ENCODE data around the gene GABARAP. TPM values are rescaled to one million over a fixed set of nuclear protein-coding genes. Genes with fewer than 3 reads are reported as not detected.
A peak's percentile ranks its signal among the peaks of the same experiment; 100 is the strongest.

The GABARAP gene
- total RNA-seq: 100 to 1,000 TPM; 256 to 277 (median 276) TPM
- total RNA-seq (2013): 184 TPM

DNA sequence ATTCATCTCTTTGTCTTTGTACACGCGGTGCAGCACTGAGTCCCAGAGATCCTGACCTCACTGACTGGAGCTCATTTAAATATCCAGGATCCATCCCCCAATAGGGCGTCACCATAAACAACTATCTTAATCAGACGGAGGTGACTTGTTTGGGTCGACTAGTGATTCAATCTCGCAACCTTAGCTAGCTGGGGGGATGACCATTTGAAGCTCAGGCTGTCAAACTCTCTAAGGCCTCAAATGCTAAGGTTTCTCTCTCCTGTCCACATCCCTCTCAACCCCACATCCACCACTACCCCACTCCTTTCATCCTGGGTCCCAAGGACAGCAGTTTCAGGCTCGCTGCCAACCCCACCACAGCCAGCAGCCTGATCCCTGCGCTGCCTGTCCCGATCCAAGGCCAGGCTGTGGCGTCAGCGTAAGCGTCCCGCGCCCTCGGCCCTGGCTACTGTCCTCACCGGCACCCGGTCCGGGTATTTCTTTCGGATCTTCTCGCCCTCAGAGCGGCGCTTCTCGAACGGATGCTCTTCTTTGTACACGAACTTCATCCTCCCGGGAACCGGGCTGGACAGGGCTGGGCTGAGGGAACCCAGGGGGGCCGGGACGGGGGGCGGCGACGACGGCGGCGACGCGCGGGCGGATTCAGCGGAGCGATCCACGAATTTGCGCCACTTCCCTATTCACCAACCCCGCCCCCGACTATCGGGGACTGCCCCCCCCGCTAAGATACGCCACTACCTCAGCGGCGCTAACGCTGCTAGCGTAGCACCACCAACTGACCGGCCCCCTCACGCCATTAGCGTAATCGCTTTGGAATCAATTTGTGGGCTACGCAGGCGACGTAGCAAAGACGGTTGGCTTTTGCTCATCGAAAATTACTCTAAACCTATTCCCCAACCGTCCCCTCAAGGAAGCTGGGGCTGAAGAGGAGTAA, at the start of gene GABARAP:
GABARAP (minus strand) TSS at position 667 of the 934 bp plus-strand sequence; CDS start at position 548, 119 bp downstream.
- Histone ChIP-seq H3K36me3 (ENCODE audit: control insufficient read depth, insufficient read depth, low read length) (peaks cover 33% of the 10 kb centered on the region), H3K27me3 (ENCODE audit: control insufficient read depth, insufficient read depth, low read length) (no peaks in the 10 kb centered on the region), H3K27ac (ENCODE audit: low read length) (peak within 1 kb of the TSS; percentile 83), H3K4me1 (ENCODE audit: control insufficient read depth, insufficient read depth, low read length) (peaks cover 37% of the 10 kb centered on the region), H3K4me3 (ENCODE audit: low read length) (peak within 1 kb of the TSS; percentile 89), H3K9me3 (ENCODE audit: control insufficient read depth, insufficient read depth, low read length) (no peaks in the 10 kb centered on the region)
- intact Hi-C loops (cut with micrococcal nuclease): loop anchor here (2.0 kb wide), 1 partner anchor 65 kb away; the partner anchor contains the start of gene EIF5A
- DNase-seq: peak; percentile 93 to 96
- peak within 1 kb of the TSS; percentile 95 for H3K4me3 Mint-ChIP-seq
- TF ChIP-seq, protein P1, sequence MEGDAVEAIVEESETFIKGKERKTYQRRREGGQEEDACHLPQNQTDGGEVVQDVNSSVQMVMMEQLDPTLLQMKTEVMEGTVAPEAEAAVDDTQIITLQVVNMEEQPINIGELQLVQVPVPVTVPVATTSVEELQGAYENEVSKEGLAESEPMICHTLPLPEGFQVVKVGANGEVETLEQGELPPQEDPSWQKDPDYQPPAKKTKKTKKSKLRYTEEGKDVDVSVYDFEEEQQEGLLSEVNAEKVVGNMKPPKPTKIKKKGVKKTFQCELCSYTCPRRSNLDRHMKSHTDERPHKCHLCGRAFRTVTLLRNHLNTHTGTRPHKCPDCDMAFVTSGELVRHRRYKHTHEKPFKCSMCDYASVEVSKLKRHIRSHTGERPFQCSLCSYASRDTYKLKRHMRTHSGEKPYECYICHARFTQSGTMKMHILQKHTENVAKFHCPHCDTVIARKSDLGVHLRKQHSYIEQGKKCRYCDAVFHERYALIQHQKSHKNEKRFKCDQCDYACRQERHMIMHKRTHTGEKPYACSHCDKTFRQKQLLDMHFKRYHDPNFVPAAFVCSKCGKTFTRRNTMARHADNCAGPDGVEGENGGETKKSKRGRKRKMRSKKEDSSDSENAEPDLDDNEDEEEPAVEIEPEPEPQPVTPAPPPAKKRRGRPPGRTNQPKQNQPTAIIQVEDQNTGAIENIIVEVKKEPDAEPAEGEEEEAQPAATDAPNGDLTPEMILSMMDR (IDR thresholded peaks at IDR 0.05): no peak
- peaks cover 44 to 54% of the 10 kb centered on the region in 2 donors for H3K4me1 Mint-ChIP-seq
- no peaks in the 10 kb centered on the region for H3K9me3 Mint-ChIP-seq
- under 1% methylated on average over 60 of the region's 62 CpGs for WGBS (ENCODE audit: insufficient coverage)
- H3K27me3 Mint-ChIP-seq (ENCODE audit: low read depth in 2 of 2): no peaks in the 10 kb centered on the region
- no peaks in the 10 kb centered on the region for H3K36me3 Mint-ChIP-seq
- ATAC-seq: peak; percentile 58 to 82 (median 63)
- H3K27ac Mint-ChIP-seq: peak within 1 kb of the TSS; percentile 97 to 99

DNA sequence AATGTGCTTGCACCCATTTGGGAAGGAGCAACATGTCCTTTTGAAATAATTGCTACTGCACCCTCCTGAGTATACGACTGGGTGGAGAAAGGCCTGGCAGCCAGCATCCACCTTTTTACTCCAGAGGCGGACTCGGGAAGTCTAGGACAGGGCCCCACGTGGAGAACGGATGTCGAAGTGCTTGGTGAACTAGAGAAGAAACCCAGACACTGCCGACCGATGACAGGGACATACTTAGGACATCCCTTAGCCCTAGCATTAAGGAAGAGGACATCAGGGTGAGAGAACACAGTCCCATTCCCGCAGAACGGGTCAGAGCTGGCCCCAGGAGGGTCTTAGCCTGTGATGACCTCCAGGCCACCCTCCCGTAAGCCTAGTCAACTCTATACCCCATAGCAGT, 48.4 kb upstream of the GABARAP start:
- intact Hi-C loops (cut with micrococcal nuclease): loop anchor here (5.0 kb wide), 1 partner anchor 243 kb away; no protein-coding TSS in a partner anchor
- H3K27ac ChIP-seq (ENCODE audit: low read length): no peak overlapping the region

DNA sequence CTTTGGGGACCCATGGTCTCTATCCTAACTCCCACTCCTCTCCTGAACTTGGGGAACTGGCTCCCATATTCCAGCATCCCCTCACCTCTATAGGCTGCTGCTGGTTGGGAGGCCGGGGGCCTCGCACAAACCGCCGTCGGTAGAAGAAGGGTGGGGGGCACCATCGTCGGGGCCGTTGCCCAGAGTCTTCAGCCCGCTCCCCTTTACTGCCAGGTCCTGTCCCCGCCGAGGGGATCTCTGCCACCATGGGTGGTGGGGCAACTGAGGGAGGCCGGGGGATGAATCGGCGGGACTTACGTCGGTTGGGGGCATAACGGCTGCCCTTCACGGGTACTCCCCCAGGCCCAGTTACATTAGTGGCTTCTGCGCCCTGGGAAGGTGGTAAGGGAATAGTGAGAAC, 47.9 kb upstream of the GABARAP start:
- intact Hi-C loops (cut with micrococcal nuclease): loop anchor here (5.0 kb wide), 1 partner anchor 243 kb away; no protein-coding TSS in a partner anchor
- H3K27me3 ChIP-seq (ENCODE audit: control insufficient read depth, insufficient read depth, low read length): peaks cover 20% of the 10 kb centered on the region
- peaks cover 3 to 10% of the 10 kb centered on the region in 2 donors for H3K4me1 Mint-ChIP-seq
- no peak overlapping the region for H3K4me3 ChIP-seq (ENCODE audit: low read length)
- no peaks in the 10 kb centered on the region for H3K36me3 Mint-ChIP-seq
- ATAC-seq: no peak
- no peak overlapping the region for H3K27ac Mint-ChIP-seq
- DNase-seq: no peak
- no peaks in the 10 kb centered on the region for H3K9me3 Mint-ChIP-seq
- no peaks in the 10 kb centered on the region for H3K36me3 ChIP-seq (ENCODE audit: control insufficient read depth, insufficient read depth, low read length)
- no peak overlapping the region for H3K27ac ChIP-seq (ENCODE audit: low read length)
- peaks cover 27 to 30% of the 10 kb centered on the region in 2 donors for H3K27me3 Mint-ChIP-seq (ENCODE audit: low read depth in 2 of 2)
- TF ChIP-seq, protein P1 (IDR thresholded peaks at IDR 0.05): no peak
- no peaks in the 10 kb centered on the region for H3K9me3 ChIP-seq (ENCODE audit: control insufficient read depth, insufficient read depth, low read length)
- no peak overlapping the region for H3K4me3 Mint-ChIP-seq
- WGBS (ENCODE audit: insufficient coverage): 91% methylated on average over 19 of the region's 19 CpGs
- H3K4me1 ChIP-seq (ENCODE audit: control insufficient read depth, insufficient read depth, low read length): peaks cover 11% of the 10 kb centered on the region

More for the DNA sequence above, 48.4 kb upstream of the GABARAP start:
- Histone ChIP-seq H3K4me1 (ENCODE audit: control insufficient read depth, insufficient read depth, low read length) (peaks cover 17% of the 10 kb centered on the region), H3K4me3 (ENCODE audit: low read length) (no peak overlapping the region), H3K9me3 (ENCODE audit: control insufficient read depth, insufficient read depth, low read length) (no peaks in the 10 kb centered on the region), H3K36me3 (ENCODE audit: control insufficient read depth, insufficient read depth, low read length) (no peaks in the 10 kb centered on the region), H3K27me3 (ENCODE audit: control insufficient read depth, insufficient read depth, low read length) (peaks cover 22% of the 10 kb centered on the region)
- H3K27me3 Mint-ChIP-seq (ENCODE audit: low read depth in 2 of 2): peaks cover 30% of the 10 kb centered on the region in 2 donors
- no peak overlapping the region for H3K27ac Mint-ChIP-seq
- DNase-seq (no peak), ATAC-seq (no peak)
- TF ChIP-seq, protein P1 (IDR thresholded peaks at IDR 0.05): no peak
- peaks cover 8 to 14% of the 10 kb centered on the region in 2 donors for H3K4me1 Mint-ChIP-seq
- 91% methylated on average over 11 of the region's 11 CpGs for WGBS (ENCODE audit: insufficient coverage)
- no peaks in the 10 kb centered on the region for H3K36me3 Mint-ChIP-seq
- no peaks in the 10 kb centered on the region for H3K9me3 Mint-ChIP-seq
- H3K4me3 Mint-ChIP-seq: no peak overlapping the region
